Measurements from ENCODE around the gene CATSPER1. TPM values are rescaled to one million over a fixed set of nuclear protein-coding genes. Genes with fewer than 3 reads are reported as not detected.

Gene CATSPER1
- total RNA-seq, 1 experiment from 2014 or later, result not detected

GRCh38 chr11:66056501-66056900 lies 30.2 kb upstream of the CATSPER1 start:
- Histone ChIP-seq H3K27ac (ENCODE audit: low read depth, low read length, poor library complexity, severe bottlenecking) (peak overlapping the region; percentile 18), H3K36me3 (ENCODE audit: insufficient read depth, low read length, poor library complexity, severe bottlenecking) (peaks cover 72% of the 10 kb centered on the region), H3K4me1 (ENCODE audit: insufficient read depth, low read length, poor library complexity, severe bottlenecking) (peaks cover 11% of the 10 kb centered on the region), H3K9me3 (ENCODE audit: low read depth, low read length, poor library complexity, severe bottlenecking) (no peaks in the 10 kb centered on the region), H3K27me3 (replicated peaks; ENCODE audit: insufficient read depth, low read depth, low read length, poor library complexity) (no peaks in the 10 kb centered on the region), H3K4me3 (ENCODE audit: low read depth, low read length, poor library complexity, severe bottlenecking) (no peak overlapping the region)
- intact Hi-C loops (cut with micrococcal nuclease; ENCODE audit: unreplicated experiment), result no loop called here
- ChIA-PET CTCF (interaction anchor here (0.6 to 0.7 kb wide), 2 partner anchors 11 kb away, joined by 3 to 8 read pairs; no protein-coding TSS in a partner anchor), POLR2A (ENCODE audit: low non-redundant PET) (no interaction called here)
- TF ChIP-seq EZH2 (IDR thresholded peaks at IDR 0.05; ENCODE audit: borderline replicate concordance, low read depth, low read length, poor library complexity, severe bottlenecking), result no peak
- no peak for TF ChIP-seq CTCF (conservative IDR thresholded peaks at IDR 0.05; ENCODE audit: low read depth, low read length)
- no peak for DNase-seq (ENCODE audit: low spot score)
- no TSS peak for BruUV-seq (replicated peaks)

- H3K9me3 ChIP-seq (ENCODE audit: low read depth, low read length, poor library complexity, severe bottlenecking), result no peaks in the 10 kb centered on the region
- no peak overlapping the region for H3K4me3 ChIP-seq (ENCODE audit: low read depth, low read length, poor library complexity, severe bottlenecking)
- TF ChIP-seq CTCF (conservative IDR thresholded peaks at IDR 0.05; ENCODE audit: low read depth, low read length), result no peak
- TF ChIP-seq EZH2 (IDR thresholded peaks at IDR 0.05; ENCODE audit: borderline replicate concordance, low read depth, low read length, poor library complexity, severe bottlenecking), result no peak
- peaks cover 58% of the 10 kb centered on the region for H3K36me3 ChIP-seq (ENCODE audit: insufficient read depth, low read length, poor library complexity, severe bottlenecking)
- no TSS peak for BruUV-seq (replicated peaks)
- no peak for DNase-seq (ENCODE audit: low spot score)
- H3K27me3 ChIP-seq (replicated peaks; ENCODE audit: insufficient read depth, low read depth, low read length, poor library complexity), result no peaks in the 10 kb centered on the region
- CTCF ChIA-PET, result interaction anchor here (1.8 kb wide), 1 partner anchor 10 kb away, joined by 12 read pairs; no protein-coding TSS in a partner anchor
- peaks cover 18% of the 10 kb centered on the region for H3K4me1 ChIP-seq (ENCODE audit: insufficient read depth, low read length, poor library complexity, severe bottlenecking)
- intact Hi-C loops (cut with micrococcal nuclease; ENCODE audit: unreplicated experiment), result no loop called here
- no peak overlapping the region for H3K27ac ChIP-seq (ENCODE audit: low read depth, low read length, poor library complexity, severe bottlenecking)
- POLR2A ChIA-PET (ENCODE audit: low non-redundant PET), result no interaction called here
Observed at GRCh38 chr11:66055021-66055420, 28.7 kb upstream of the CATSPER1 start.

GRCh38 chr11:66052664-66052982 lies 26.3 kb upstream of the CATSPER1 start:
- peak overlapping the region; percentile 89 for H3K27ac ChIP-seq (ENCODE audit: low read depth, low read length, poor library complexity, severe bottlenecking)
- peaks cover 34% of the 10 kb centered on the region for H3K36me3 ChIP-seq (ENCODE audit: insufficient read depth, low read length, poor library complexity, severe bottlenecking)
- ChIA-PET POLR2A (ENCODE audit: low non-redundant PET) (no interaction called here), CTCF (interaction anchor here (0.9 to 1.0 kb wide), 2 partner anchors 17 to 164 kb away, joined by 3 to 4 read pairs; partner anchors contain the start of gene FIBP)
- H3K9me3 ChIP-seq (ENCODE audit: low read depth, low read length, poor library complexity, severe bottlenecking), result no peaks in the 10 kb centered on the region
- no peak for DNase-seq (ENCODE audit: low spot score)
- peak overlapping the region; percentile 99 for H3K4me3 ChIP-seq (ENCODE audit: low read depth, low read length, poor library complexity, severe bottlenecking)
- H3K27me3 ChIP-seq (replicated peaks; ENCODE audit: insufficient read depth, low read depth, low read length, poor library complexity), result no peaks in the 10 kb centered on the region
- BruUV-seq (replicated peaks), result no TSS peak
- TF ChIP-seq CTCF (conservative IDR thresholded peaks at IDR 0.05; ENCODE audit: low read depth, low read length) (no peak), EZH2 (IDR thresholded peaks at IDR 0.05; ENCODE audit: borderline replicate concordance, low read depth, low read length, poor library complexity, severe bottlenecking) (no peak)
- peaks cover 21% of the 10 kb centered on the region for H3K4me1 ChIP-seq (ENCODE audit: insufficient read depth, low read length, poor library complexity, severe bottlenecking)
- intact Hi-C loops (cut with micrococcal nuclease; ENCODE audit: unreplicated experiment), result loop anchor here (2.0 kb wide), 1 partner anchor 50 kb away; the partner anchor contains the start of genes BANF1 and EIF1AD

Data from A673 (cell line).